NT2/D1 (cell line): Measurements from ENCODE around the gene TCAF1.
"Not testable (repeated sequence)": the region's sequence is repeated elsewhere in the genome, so short reads cannot be mapped to it uniquely, and the experiment has no call there.

Experiments used
- DNase-seq: peaks from one replicate; pipeline ENCODE4 v3.0.0-alpha.2; 2011; ENCODE audit warnings: low read depth, low spot score
- H3K27me3 ChIP-seq: 2 replicates; pipeline ENCODE4 v1.6.0; 2011; ENCODE audit warnings: mild to moderate bottlenecking; ENCODE audit not compliant: insufficient read length, insufficient read depth
- H3K36me3 ChIP-seq: 2 replicates; pipeline ENCODE4 v1.6.1; 2011; ENCODE audit warnings: mild to moderate bottlenecking, low read length, mixed read lengths; ENCODE audit not compliant: insufficient read depth, insufficient read length
- H3K4me1 ChIP-seq: 2 replicates; pipeline ENCODE4 v1.5.1; 2011; ENCODE audit not compliant: insufficient read depth, insufficient read length
- H3K4me3 ChIP-seq: 2 replicates; pipeline ENCODE4 v1.5.1; 2011; ENCODE audit warnings: low read depth; ENCODE audit not compliant: insufficient read length
- H3K9ac ChIP-seq: 2 replicates; pipeline ENCODE4 v1.6.0; 2011; ENCODE audit warnings: low read depth; ENCODE audit not compliant: insufficient read length
- H3K9me3 ChIP-seq: 2 replicates; pipeline ENCODE4 v1.5.1; 2011; ENCODE audit warnings: mild to moderate bottlenecking, low read length; ENCODE audit not compliant: insufficient read depth
- SUZ12 ChIP-seq: IDR thresholded peaks from 2 replicates; pipeline ENCODE4 v1.6.1; 2011; ENCODE audit not compliant: insufficient read length, insufficient read depth; ENCODE audit errors: extremely low read depth
- YY1 ChIP-seq: IDR thresholded peaks from 2 replicates; pipeline ENCODE4 v1.6.1; 2011; ENCODE audit not compliant: insufficient read length, insufficient read depth
- ZNF274 ChIP-seq: IDR thresholded peaks from 2 replicates; pipeline ENCODE4 v1.6.1; 2011; ENCODE audit warnings: mild to moderate bottlenecking, low read depth, low read length

TCAF1 gene

GRCh38 chr7:143878884-143879283 is 23.1 kb downstream of the TCAF1 start:
- no peak overlapping the region for H3K9ac ChIP-seq
- no peak for DNase-seq
- no peak for TF ChIP-seq SUZ12
- TF ChIP-seq YY1: no peak
- TF ChIP-seq ZNF274: no peak
- H3K4me1 ChIP-seq: no peaks in the 10 kb centered on the region
- H3K27me3 ChIP-seq: peaks cover 3% of the 10 kb centered on the region
- no peak overlapping the region for H3K4me3 ChIP-seq
- no peaks in the 10 kb centered on the region for H3K9me3 ChIP-seq
- H3K36me3 ChIP-seq: peaks cover 15% of the 10 kb centered on the region

DNA sequence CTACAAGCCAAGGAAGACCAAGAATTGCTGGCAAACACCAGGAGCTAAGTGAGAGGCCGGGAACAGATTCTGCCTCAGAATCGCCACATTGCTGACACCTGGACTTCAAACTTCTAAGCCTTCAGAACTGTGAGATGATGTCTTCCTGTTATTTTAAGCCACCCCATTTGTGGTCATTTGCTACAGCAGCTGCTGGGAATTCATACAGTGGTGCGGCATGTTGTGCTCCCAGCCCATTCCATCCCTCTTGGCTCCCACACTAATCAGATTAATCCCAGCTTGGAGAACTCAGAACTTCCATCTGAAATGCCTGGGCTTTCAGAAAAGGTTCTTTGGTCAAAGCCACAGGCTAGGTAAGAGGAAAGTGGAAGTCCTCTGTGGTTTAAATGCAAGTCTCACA is 24.9 kb downstream of the TCAF1 start:
- Histone ChIP-seq H3K9ac (no peak overlapping the region), H3K27me3 (no peaks in the 10 kb centered on the region), H3K4me3 (no peak overlapping the region), H3K4me1 (no peaks in the 10 kb centered on the region), H3K9me3 (no peaks in the 10 kb centered on the region), H3K36me3 (peaks cover 15% of the 10 kb centered on the region)
- TF ChIP-seq ZNF274 (no peak), YY1 (no peak), SUZ12 (no peak)
- DNase-seq: no peak

DNA sequence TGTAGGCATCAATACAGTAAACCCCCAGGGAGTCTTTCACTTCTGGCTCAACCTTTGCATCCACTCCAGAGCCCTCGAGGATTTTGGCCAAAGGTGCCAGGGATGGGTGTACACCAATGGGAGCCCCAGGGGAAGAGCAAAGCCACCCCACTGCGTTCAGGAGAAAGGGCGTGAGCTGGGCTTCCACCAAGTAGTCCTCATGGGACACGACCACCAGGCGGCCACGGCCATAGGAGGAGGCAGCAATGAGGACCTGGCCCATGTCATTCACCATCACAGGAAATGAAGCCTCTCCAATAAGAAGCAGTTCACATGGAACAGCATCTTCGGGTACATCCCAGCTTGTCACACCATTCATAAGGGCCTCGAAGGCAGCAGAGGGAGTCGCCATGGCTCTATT is 25.8 kb downstream of the TCAF1 start:
- no peak for DNase-seq
- H3K9me3 ChIP-seq: no peaks in the 10 kb centered on the region
- TF ChIP-seq SUZ12 (no peak), YY1 (no peak), ZNF274 (no peak)

GRCh38 chr7:143873242-143873641 is 28.7 kb downstream of the TCAF1 start:
- H3K4me1 ChIP-seq, H3K27me3 ChIP-seq, H3K4me3 ChIP-seq, DNase-seq, H3K9ac ChIP-seq, H3K9me3 ChIP-seq: not testable (repeated sequence)
- H3K36me3 ChIP-seq: peaks cover 15% of the 10 kb centered on the region

More for the DNA sequence above, 25.8 kb downstream of the TCAF1 start:
- H3K4me3 ChIP-seq: no peak overlapping the region
- H3K4me1 ChIP-seq: no peaks in the 10 kb centered on the region
- H3K9ac ChIP-seq: no peak overlapping the region
- H3K36me3 ChIP-seq: peaks cover 15% of the 10 kb centered on the region
- H3K27me3 ChIP-seq: no peaks in the 10 kb centered on the region

GRCh38 chr7:143871534-143871933 is 30.4 kb downstream of the TCAF1 start:
- H3K9ac ChIP-seq, H3K4me1 ChIP-seq, H3K27me3 ChIP-seq, H3K9me3 ChIP-seq, DNase-seq, H3K4me3 ChIP-seq: not testable (repeated sequence)
- H3K36me3 ChIP-seq: peaks cover 13% of the 10 kb centered on the region

DNA sequence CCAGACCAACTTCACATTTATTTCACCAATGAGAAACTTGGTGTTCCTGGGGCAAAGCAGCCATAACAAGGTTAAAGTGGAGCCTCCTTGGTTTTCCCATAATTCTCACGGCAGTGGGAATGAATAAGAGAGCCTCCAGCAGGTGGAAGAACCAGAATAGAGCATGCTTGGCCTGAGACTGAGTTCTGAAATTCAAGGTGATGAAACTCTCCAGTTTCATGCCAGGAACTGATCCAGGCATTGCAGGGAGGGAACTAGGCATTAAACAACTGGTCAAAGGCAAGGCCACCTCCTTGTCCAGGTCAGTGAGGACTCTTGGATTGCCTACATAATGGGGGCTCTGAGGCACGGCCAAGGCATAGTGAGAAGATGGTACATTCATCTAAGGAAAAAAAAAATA is 44.0 kb downstream of the TCAF1 start:
- not testable (repeated sequence) for DNase-seq, H3K27me3 ChIP-seq, H3K4me3 ChIP-seq, H3K36me3 ChIP-seq, H3K4me1 ChIP-seq, H3K9ac ChIP-seq, H3K9me3 ChIP-seq

DNA sequence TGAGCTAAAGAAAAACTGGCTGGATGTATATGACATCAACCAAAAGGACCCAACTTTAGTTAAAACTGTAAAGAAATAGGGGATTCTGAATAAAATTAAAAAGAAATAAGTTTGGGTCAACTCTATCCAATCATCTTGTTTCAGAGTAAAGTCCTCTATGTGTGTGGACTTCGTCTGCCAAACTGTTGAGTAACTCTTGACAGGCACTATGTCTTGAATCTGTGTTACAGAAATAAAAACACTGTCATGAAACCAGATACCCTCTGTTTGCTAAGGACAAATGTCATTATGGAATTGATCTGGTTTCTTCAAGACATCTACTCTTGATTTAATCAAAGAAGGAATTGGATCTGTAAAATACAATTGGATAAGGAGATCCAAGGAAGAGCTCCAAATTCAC is 46.5 kb downstream of the TCAF1 start:
- not testable (repeated sequence) for H3K9me3 ChIP-seq, DNase-seq, H3K9ac ChIP-seq, H3K36me3 ChIP-seq, H3K27me3 ChIP-seq, H3K4me1 ChIP-seq, H3K4me3 ChIP-seq

DNA sequence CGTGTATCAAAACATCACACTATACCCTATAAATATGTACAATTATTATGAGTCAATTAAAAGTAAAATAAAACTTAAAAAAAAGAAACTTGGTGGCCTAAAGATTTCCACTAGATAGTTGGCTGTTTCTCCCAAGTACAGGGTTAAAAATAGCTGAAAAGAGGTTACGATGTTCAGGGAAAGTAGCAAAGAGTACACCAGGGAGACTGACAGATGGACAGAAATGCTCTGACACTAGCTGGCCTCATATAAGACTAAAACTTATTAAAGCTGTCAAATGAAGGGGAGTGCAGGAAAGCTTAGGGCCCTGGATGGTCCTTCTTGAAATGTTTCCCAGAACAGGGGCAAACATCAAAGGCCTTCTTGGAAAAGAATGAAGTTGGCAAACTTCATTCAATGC is 51.3 kb downstream of the TCAF1 start:
- Histone ChIP-seq H3K4me1 (no peaks in the 10 kb centered on the region), H3K27me3 (no peaks in the 10 kb centered on the region), H3K4me3 (no peak overlapping the region), H3K9ac (no peak overlapping the region), H3K36me3 (no peaks in the 10 kb centered on the region), H3K9me3 (no peaks in the 10 kb centered on the region)
- no peak for TF ChIP-seq ZNF274
- TF ChIP-seq SUZ12: no peak
- TF ChIP-seq YY1: no peak
- no peak for DNase-seq
